Gastroesophageal sphincter (tissue), 4 donors: ENCODE data around the gene COL25A1. TPM values are rescaled to one million over a fixed set of nuclear protein-coding genes. Genes with fewer than 3 reads are reported as not detected.

Source experiments
- ATAC-seq: fragments of 150-250 bp; one replicate; pipeline ENCODE4 v1.9.1; 2016; ENCODE audit warnings: mild to moderate bottlenecking, moderate library complexity
- H3K27ac ChIP-seq, 4 donors: fragments of 200-600 bp; sonication (generic) in 3 of 4; 1 replicate in 3 of 4; 2 replicates in 1 of 4; pipeline ENCODE4 v1.5.1; 2016 to 2019
- H3K27me3 ChIP-seq: fragments of 200-600 bp; sonication (generic); one replicate; pipeline ENCODE4 v1.5.1; 2019
- H3K36me3 ChIP-seq, 2 donors: fragments of 200-600 bp; sonication (generic); one replicate each; pipeline ENCODE4 v1.5.1; 2019; ENCODE audit warnings: control low read depth in 1 of 2
- H3K4me1 ChIP-seq, 3 donors: fragments of 200-600 bp; sonication (generic); 1 replicate in 2 of 3; 2 replicates in 1 of 3; pipeline ENCODE4 v1.5.1; 2016 to 2019; ENCODE audit warnings: control low read depth in 2 of 3
- H3K4me3 ChIP-seq, 2 donors: fragments of 200-600 bp; sonication (generic); one replicate each; pipeline ENCODE4 v1.5.1; 2019; ENCODE audit warnings: mild to moderate bottlenecking in 1 of 2, moderate library complexity in 1 of 2
- H3K9me3 ChIP-seq, 3 donors: fragments of 200-600 bp; sonication (generic); one replicate each; pipeline ENCODE4 v1.5.1; 2017 to 2019; ENCODE audit warnings: control low read depth in 2 of 3
- CTCF ChIP-seq, 4 experiments: fragments of 200-600 bp in 2 of 4; fragments of 450-650 bp in 2 of 4; sonication (generic) in 1 of 4; IDR thresholded peaks; one replicate each; pipeline ENCODE4 v1.5.1; 2017 to 2019; ENCODE audit warnings: antibody characterized with exemption in 4 of 4, mild to moderate bottlenecking in 2 of 4, moderate library complexity in 2 of 4
- EP300 ChIP-seq: sonication (generic); formaldehyde crosslinking; IDR thresholded peaks from one replicate; pipeline ENCODE4 v1.6.1; 2017; ENCODE audit warnings: antibody characterized with exemption, mild to moderate bottlenecking
- POLR2A ChIP-seq, 2 donors: fragments of 450-650 bp; IDR thresholded peaks; one replicate each; pipeline ENCODE4 v1.6.1; 2017; ENCODE audit warnings: antibody characterized with exemption in 2 of 2, mild to moderate bottlenecking in 2 of 2, moderate library complexity in 1 of 2
- POLR2AphosphoS5 ChIP-seq: sonication (generic); formaldehyde crosslinking; IDR thresholded peaks from one replicate; pipeline ENCODE4 v1.6.1; 2017; ENCODE audit warnings: antibody characterized with exemption
- WGBS, 2 donors: methylation state at CpG; one replicate each; pipeline ENCODE4 v1.1.5; 2018; ENCODE audit warnings: low coverage in 1 of 2; 5-methylcytosine and 5-hydroxymethylcytosine counted together
- total RNA-seq, 4 donors: library from RNA; depleted of rRNA; stranded (reverse); fragments of >200 nt; gene quantifications; one replicate each; pipeline ENCODE4 v1.1.0, GENCODE V29; 2016

Gene COL25A1
- total RNA-seq, 4 donors from 2014 or later, result 0.40 to 1.8 (median 1.0) TPM

DNA sequence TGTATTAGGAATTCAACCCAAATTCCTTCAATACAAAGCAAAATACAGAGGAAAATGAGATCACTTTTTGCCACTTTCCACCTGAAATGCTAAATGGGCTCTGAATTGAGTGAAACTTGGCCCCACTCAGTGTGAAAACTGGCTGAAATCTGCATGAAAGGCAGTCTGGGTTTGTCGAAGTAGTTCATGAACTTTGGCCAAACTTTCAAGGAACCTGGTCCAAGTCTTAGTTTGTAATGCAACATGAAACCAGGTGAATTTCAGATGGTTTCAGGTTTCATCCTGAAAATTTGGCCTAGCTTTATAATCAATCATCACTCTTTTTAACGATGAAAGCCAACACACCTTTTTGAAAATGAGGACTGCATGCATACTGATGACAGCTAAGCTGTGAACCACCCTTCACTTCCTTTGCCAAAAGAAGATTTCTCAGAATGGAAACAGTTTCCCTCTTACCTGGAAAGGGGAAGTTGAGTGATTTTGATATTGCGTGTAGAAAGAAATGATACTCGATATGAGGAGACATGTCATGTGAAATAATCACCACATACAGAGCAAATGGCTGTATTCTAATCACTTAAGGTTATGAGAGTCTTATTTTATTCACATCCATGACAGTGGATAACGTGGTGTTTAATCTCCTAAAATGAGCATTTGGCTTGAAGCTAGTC, 329.7 kb downstream of the COL25A1 start:
- no peaks in the 10 kb centered on the region for H3K9me3 ChIP-seq
- H3K27me3 ChIP-seq, result no peaks in the 10 kb centered on the region
- H3K4me3 ChIP-seq, result no peak overlapping the region
- TF ChIP-seq CTCF (IDR thresholded peaks at IDR 0.05) (no peak), POLR2AphosphoS5 (no peak), EP300 (no peak), POLR2A (IDR thresholded peaks at IDR 0.05) (no peak)
- WGBS, 2 donors, result 63 to 65% methylated on average over 5 of the region's 5 CpGs
- no peak for ATAC-seq
- no peak overlapping the region for H3K27ac ChIP-seq
- no peaks in the 10 kb centered on the region for H3K4me1 ChIP-seq
- H3K36me3 ChIP-seq, result no peaks in the 10 kb centered on the region

GRCh38 chr4:108971473-108971872, 331.0 kb downstream of the COL25A1 start:
- Histone ChIP-seq H3K27me3 (no peaks in the 10 kb centered on the region), H3K27ac (no peak overlapping the region), H3K9me3 (no peaks in the 10 kb centered on the region), H3K36me3 (no peaks in the 10 kb centered on the region), H3K4me1 (no peaks in the 10 kb centered on the region), H3K4me3 (no peak overlapping the region)
- TF ChIP-seq POLR2A (IDR thresholded peaks at IDR 0.05) (no peak), CTCF (IDR thresholded peaks at IDR 0.05) (no peak), POLR2AphosphoS5 (no peak), EP300 (no peak)
- no peak for ATAC-seq
- WGBS, 2 donors, result 0% methylated on average over 1 of the region's 1 CpG

DNA sequence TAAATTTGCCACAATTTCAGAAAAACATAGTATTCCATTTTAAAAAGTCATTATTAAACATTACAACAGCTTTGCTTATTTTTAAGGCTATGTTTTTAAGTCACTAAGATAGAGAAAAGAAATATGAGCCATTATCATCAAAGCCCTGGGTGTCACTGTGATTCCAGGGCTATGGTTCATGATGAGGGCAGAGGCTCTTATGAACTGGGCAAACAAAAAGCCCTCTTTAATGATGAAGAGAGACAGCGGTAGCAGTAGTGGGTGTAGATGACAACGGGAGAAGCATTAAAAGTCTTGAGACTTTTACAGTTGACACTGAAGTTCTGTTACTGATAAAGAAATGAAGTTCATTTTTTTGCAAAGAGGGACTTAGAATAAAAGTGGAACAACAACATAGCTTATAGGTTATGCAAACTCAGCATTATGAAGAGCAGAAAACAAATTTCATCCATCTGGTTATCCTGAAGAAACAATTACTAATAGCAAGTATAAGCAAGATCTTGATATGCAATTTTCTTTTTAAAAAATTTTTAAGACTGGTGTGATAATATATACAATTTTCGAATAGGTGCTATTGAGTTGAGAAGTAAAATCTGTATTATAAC, 336.9 kb downstream of the COL25A1 start:
- Histone ChIP-seq H3K36me3 (no peaks in the 10 kb centered on the region), H3K4me3 (no peak overlapping the region), H3K9me3 (no peaks in the 10 kb centered on the region), H3K4me1 (no peaks in the 10 kb centered on the region), H3K27ac (no peak overlapping the region), H3K27me3 (no peaks in the 10 kb centered on the region)
- TF ChIP-seq POLR2AphosphoS5, result no peak
- no peak for TF ChIP-seq CTCF (IDR thresholded peaks at IDR 0.05)
- TF ChIP-seq EP300, result no peak
- no peak for TF ChIP-seq POLR2A (IDR thresholded peaks at IDR 0.05)
- WGBS, 2 donors, result 48 to 53% methylated on average over 3 of the region's 3 CpGs
- ATAC-seq, result no peak

- Histone ChIP-seq H3K4me3 (no peak overlapping the region), H3K27me3 (no peaks in the 10 kb centered on the region), H3K27ac (no peak overlapping the region), H3K4me1 (no peaks in the 10 kb centered on the region), H3K36me3 (no peaks in the 10 kb centered on the region), H3K9me3 (no peaks in the 10 kb centered on the region)
- 38 to 41% methylated on average over 2 of the region's 2 CpGs for WGBS, 2 donors
- TF ChIP-seq EP300 (no peak), POLR2AphosphoS5 (no peak), POLR2A (IDR thresholded peaks at IDR 0.05) (no peak), CTCF (IDR thresholded peaks at IDR 0.05) (no peak)
- no peak for ATAC-seq
Measured at GRCh38 chr4:108965016-108965415, 337.4 kb downstream of the COL25A1 start.

DNA sequence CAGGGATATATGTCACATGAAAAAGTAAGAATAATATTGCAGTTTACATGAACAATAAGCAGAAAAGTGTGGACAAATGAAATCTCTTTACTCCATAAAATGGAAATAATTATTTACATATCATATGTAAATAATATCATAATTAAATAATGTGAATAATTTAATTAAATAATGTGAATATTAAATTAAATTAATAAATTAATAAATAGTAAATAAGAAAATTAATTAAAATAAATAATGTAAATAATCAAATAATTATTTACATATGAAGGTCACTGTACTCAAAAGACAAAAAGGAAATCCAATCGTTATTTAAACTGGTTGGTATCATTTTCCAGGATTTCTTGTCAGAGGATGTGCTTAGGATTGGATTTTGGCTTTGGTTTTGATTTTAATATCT, 338.5 kb downstream of the COL25A1 start:
- Histone ChIP-seq H3K27ac (no peak overlapping the region), H3K9me3 (no peaks in the 10 kb centered on the region), H3K27me3 (no peaks in the 10 kb centered on the region), H3K36me3 (no peaks in the 10 kb centered on the region), H3K4me3 (no peak overlapping the region), H3K4me1 (no peaks in the 10 kb centered on the region)
- no peak for TF ChIP-seq EP300
- TF ChIP-seq POLR2AphosphoS5, result no peak
- TF ChIP-seq POLR2A (IDR thresholded peaks at IDR 0.05), result no peak
- no peak for TF ChIP-seq CTCF (IDR thresholded peaks at IDR 0.05)
- WGBS, 2 donors, result 88 to 100% methylated on average over 1 of the region's 1 CpG
- no peak for ATAC-seq
